Cardiac muscle cell (in vitro differentiated cells and primary cell): ENCODE data around the gene FANCG. TPM values are rescaled to one million over a fixed set of nuclear protein-coding genes. Genes with fewer than 3 reads are reported as not detected.

Source experiments
- DNase-seq, 2 donors: peaks; one replicate each; pipeline versions ENCODE4 v3.0.0 to v3.0.0-alpha.2; 2010 to 2017; ENCODE audit warnings: low read depth in 1 of 2, low spot score in 1 of 2
- H3K27ac ChIP-seq: fragments of 200-600 bp; sonication (generic); 2 replicates; pipeline ENCODE4 v1.5.1; 2016
- H3K27me3 ChIP-seq: fragments of 200-600 bp; sonication (generic); 2 replicates; pipeline ENCODE4 v1.6.0; 2016; ENCODE audit warnings: control low read depth
- H3K36me3 ChIP-seq: fragments of 200-600 bp; sonication (generic); 2 replicates; pipeline ENCODE4 v1.5.1; 2016; ENCODE audit warnings: control low read depth
- H3K4me1 ChIP-seq: fragments of 200-600 bp; sonication (generic); 2 replicates; pipeline ENCODE4 v1.8.1; 2017; ENCODE audit warnings: low read depth, mild to moderate bottlenecking, mixed run types
- H3K4me3 ChIP-seq: fragments of 200-600 bp; sonication (generic); 2 replicates; pipeline ENCODE4 v1.5.1; 2016; ENCODE audit warnings: mild to moderate bottlenecking
- H3K9me3 ChIP-seq: fragments of 200-600 bp; sonication (generic); 2 replicates; pipeline ENCODE4 v1.5.1; 2017; ENCODE audit warnings: low read depth, mild to moderate bottlenecking, control low read depth
- CTCF ChIP-seq: IDR thresholded peaks from 2 replicates; pipeline ENCODE4 v1.5.1; 2012; ENCODE audit warnings: low read depth, mild to moderate bottlenecking, low read length
- polyA plus RNA-seq: library from polyadenylated mRNA; unstranded; fragments of >200 nt; fragmentation: Nextera tagmentation; extraction: Ambion mirVana; gene quantifications from 2 replicates; pipeline ENCODE4 v1.2.1, GENCODE V29; 2016
- total RNA-seq: library from RNA; depleted of rRNA; stranded (reverse); fragments of >200 nt; gene quantifications from 2 replicates; pipeline ENCODE4 v1.2.3, GENCODE V29; 2016

FANCG gene
- total and polyA plus RNA-seq, 2 experiments from 2014 or later = 31.7 to 32.8 TPM

GRCh38 chr9:35105571-35106342, 26.0 kb upstream of the FANCG start:
- Histone ChIP-seq H3K27me3 (no peaks in the 10 kb centered on the region), H3K9me3 (no peaks in the 10 kb centered on the region), H3K36me3 (peaks cover 29% of the 10 kb centered on the region), H3K4me3 (no peak overlapping the region), H3K27ac (no peak overlapping the region), H3K4me1 (peaks cover 36% of the 10 kb centered on the region)
- no peak for DNase-seq
- no peak for TF ChIP-seq CTCF

- Histone ChIP-seq H3K27ac (no peak overlapping the region), H3K4me1 (peaks cover 31% of the 10 kb centered on the region), H3K9me3 (no peaks in the 10 kb centered on the region), H3K4me3 (no peak overlapping the region), H3K27me3 (no peaks in the 10 kb centered on the region), H3K36me3 (peaks cover 29% of the 10 kb centered on the region)
- TF ChIP-seq CTCF = no peak
- no peak for DNase-seq
These were observed 25.4 kb upstream of the FANCG start for GRCh38 chr9:35105126-35105525.

- H3K4me3 ChIP-seq = no peak overlapping the region
These were observed 24.8 kb upstream of the FANCG start for GRCh38 chr9:35104586-35104985.

GRCh38 chr9:35103660-35104191, 24.0 kb upstream of the FANCG start:
- H3K27ac ChIP-seq = peak overlapping the region; percentile 87
- H3K9me3 ChIP-seq = no peaks in the 10 kb centered on the region
- no peak for TF ChIP-seq CTCF
- H3K36me3 ChIP-seq = peaks cover 29% of the 10 kb centered on the region
- H3K4me1 ChIP-seq = peaks cover 19% of the 10 kb centered on the region
- no peak for DNase-seq
- H3K4me3 ChIP-seq = peak overlapping the region; percentile 56
- no peaks in the 10 kb centered on the region for H3K27me3 ChIP-seq

More at GRCh38 chr9:35104586-35104985, 24.8 kb upstream of the FANCG start:
- peaks cover 29% of the 10 kb centered on the region for H3K36me3 ChIP-seq
- H3K4me1 ChIP-seq = peaks cover 26% of the 10 kb centered on the region
- H3K9me3 ChIP-seq = no peaks in the 10 kb centered on the region
- no peak for TF ChIP-seq CTCF
- DNase-seq = no peak
- no peaks in the 10 kb centered on the region for H3K27me3 ChIP-seq
- no peak overlapping the region for H3K27ac ChIP-seq

GRCh38 chr9:35102769-35103659, 23.3 kb upstream of the FANCG start, which contains the start of gene STOML2:
TSS of gene STOML2 (minus strand) at chr9:35103131. CDS start at chr9:35103094, 37 bp downstream.
- peak within 1 kb of the TSS; percentile 56 for H3K4me3 ChIP-seq
- TF ChIP-seq CTCF = no peak
- peak; percentile 96 to 98 for DNase-seq
- no peaks in the 10 kb centered on the region for H3K9me3 ChIP-seq
- H3K27ac ChIP-seq = peak within 1 kb of the TSS; percentile 87
- H3K27me3 ChIP-seq = no peaks in the 10 kb centered on the region
- H3K36me3 ChIP-seq = peaks cover 24% of the 10 kb centered on the region
- H3K4me1 ChIP-seq = peaks cover 16% of the 10 kb centered on the region
